Common myeloid progenitor, CD34-positive (primary cell): ENCODE measurements around the gene CSMD2.

Source experiments
- CTCF ChIA-PET: fragments of 350-600 bp; sonication (Branson Sonifier 250); formaldehyde crosslinking; loops from one replicate; lab custom pipeline; 2021; ENCODE audit warnings: antibody characterized with exemption; lab: Charles Lee
- POLR2A ChIA-PET: fragments of 350-600 bp; sonication (Branson Sonifier 250); formaldehyde crosslinking; loops from one replicate; lab custom pipeline; 2021; ENCODE audit warnings: antibody characterized with exemption; lab: Charles Lee
- DNase-seq, 3 donors: peaks; one replicate each; pipeline versions ENCODE4 v3.0.0 to v3.0.0-alpha.2; 2013
- H3K27ac ChIP-seq, 2 experiments: 1 replicate in 1 of 2; 2 replicates in 1 of 2; pipeline ENCODE4 v1.7.0; 2013; ENCODE audit warnings: inconsistent platforms in 2 of 2, low read length in 2 of 2, mild to moderate bottlenecking in 2 of 2, low read depth in 1 of 2, moderate library complexity in 1 of 2; ENCODE audit not compliant: severe bottlenecking in 2 of 2, insufficient read depth in 1 of 2, poor library complexity in 1 of 2
- H3K27me3 ChIP-seq, 5 experiments: replicated peaks in 2 of 5; 1 replicate in 3 of 5; 2 replicates in 2 of 5; pipeline versions ENCODE4 v1.6.1 to v1.7.0; 2013; ENCODE audit warnings: low read length in 4 of 5, mild to moderate bottlenecking in 2 of 5, moderate library complexity in 2 of 5, inconsistent platforms in 1 of 5; ENCODE audit not compliant: insufficient read depth in 5 of 5, control insufficient read depth in 4 of 5
- H3K36me3 ChIP-seq, 4 experiments: 1 replicate in 2 of 4; 2 replicates in 2 of 4; pipeline versions ENCODE4 v1.6.1 to v1.7.0; 2013; ENCODE audit warnings: low read length in 3 of 4, control low read depth in 1 of 4, mild to moderate bottlenecking in 1 of 4; ENCODE audit not compliant: control insufficient read depth in 4 of 4, insufficient read depth in 4 of 4
- H3K4me1 ChIP-seq, 4 experiments: 1 replicate in 3 of 4; 2 replicates in 1 of 4; pipeline versions ENCODE4 v1.6.1 to v1.7.1; 2013; ENCODE audit warnings: low read length in 3 of 4, mild to moderate bottlenecking in 3 of 4, control low read depth in 1 of 4, inconsistent platforms in 1 of 4, moderate library complexity in 1 of 4; ENCODE audit not compliant: control insufficient read depth in 4 of 4, insufficient read depth in 4 of 4; ENCODE audit errors: control extremely low read depth in 1 of 4
- H3K4me3 ChIP-seq, 7 experiments: 1 replicate in 4 of 7; 2 replicates in 3 of 7; pipeline versions ENCODE4 v1.5.1 to v1.7.0; 2013; ENCODE audit warnings: mild to moderate bottlenecking in 7 of 7, low read length in 6 of 7, moderate library complexity in 6 of 7, inconsistent platforms in 2 of 7, low read depth in 2 of 7, control low read depth in 1 of 7; ENCODE audit not compliant: insufficient read depth in 4 of 7, control insufficient read depth in 1 of 7; ENCODE audit errors: extremely low read depth in 1 of 7
- H3K9me3 ChIP-seq, 5 experiments: 1 replicate in 4 of 5; 2 replicates in 1 of 5; pipeline versions ENCODE4 v1.6.1 to v1.7.1; 2013; ENCODE audit warnings: low read length in 4 of 5, mild to moderate bottlenecking in 2 of 5, inconsistent platforms in 1 of 5, low read depth in 1 of 5, moderate library complexity in 1 of 5; ENCODE audit not compliant: control insufficient read depth in 4 of 5, insufficient read depth in 2 of 5; ENCODE audit errors: control extremely low read depth in 1 of 5
- WGBS: methylation state at CpG from one replicate; pipeline ENCODE4 v1.1.5; 2013; ENCODE audit not compliant: insufficient coverage; 5-methylcytosine and 5-hydroxymethylcytosine counted together

CSMD2 gene

DNA sequence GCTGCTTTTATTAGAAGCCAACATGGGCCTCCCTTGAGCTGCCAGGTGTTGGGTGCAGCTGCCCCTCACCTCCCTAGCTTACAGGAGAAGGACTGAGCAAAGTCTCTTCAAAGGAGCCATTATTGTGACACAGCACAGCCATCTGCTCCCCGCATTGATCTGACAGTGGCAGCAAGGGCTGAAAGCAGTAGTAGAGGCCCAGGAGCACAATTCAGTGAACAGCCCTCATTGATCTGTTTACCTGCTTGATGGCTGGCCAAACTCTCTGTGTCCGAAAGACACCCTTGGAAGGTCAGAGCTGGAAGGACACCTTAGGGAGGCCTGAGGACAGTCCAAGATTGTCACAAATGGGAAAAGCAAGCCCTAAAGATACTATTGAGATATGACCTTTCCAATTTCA, 286.6 kb downstream of the CSMD2 start:
- WGBS = 94% methylated on average over 2 of the region's 2 CpGs

DNA sequence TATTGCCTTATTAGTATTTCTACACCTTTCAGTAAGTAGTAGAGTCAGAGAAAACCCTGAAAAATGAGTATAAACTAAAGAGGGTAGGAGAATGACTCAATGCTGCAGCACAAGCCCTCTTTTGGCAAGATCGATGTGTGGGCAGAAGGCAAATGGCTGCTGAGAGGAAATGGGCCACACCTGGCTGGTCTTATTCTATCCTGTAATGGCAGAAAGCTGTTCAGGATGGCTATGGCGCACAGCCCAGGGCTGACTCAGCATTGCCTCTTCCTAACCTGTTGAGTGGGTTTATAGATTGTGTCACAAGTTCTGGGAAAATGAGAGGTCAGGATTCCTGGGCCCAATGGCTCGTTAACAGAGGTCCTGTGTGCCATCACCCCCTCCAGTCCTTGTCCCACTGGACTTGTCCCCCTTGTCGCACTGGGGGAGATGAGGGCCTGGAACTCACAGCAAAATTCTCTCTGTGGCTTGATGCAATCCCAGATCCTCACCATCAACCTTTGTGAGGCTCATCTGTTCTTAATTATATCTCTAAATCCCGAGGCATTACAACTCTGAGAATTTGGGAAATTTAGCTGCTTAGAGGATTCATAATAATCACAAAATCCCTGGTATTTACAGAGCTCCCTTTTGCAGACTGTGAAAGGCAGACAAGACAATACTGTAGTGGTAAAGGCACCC, 287.9 kb downstream of the CSMD2 start:
- POLR2A ChIA-PET = no interaction called here
- 88% methylated on average over 4 of the region's 5 CpGs for WGBS

More for the DNA sequence above, 286.6 kb downstream of the CSMD2 start:
- ChIA-PET POLR2A (no interaction called here), CTCF (no interaction called here)
- Histone ChIP-seq H3K9me3 (no peaks in the 10 kb centered on the region), H3K4me1 (no peaks in the 10 kb centered on the region), H3K4me3 (no peak overlapping the region), H3K27me3 (peaks cover 0 to 14% (median 4%) of the 10 kb centered on the region in 5 experiments), H3K36me3 (no peaks in the 10 kb centered on the region), H3K27ac (no peak overlapping the region)
- DNase-seq = no peak

DNA sequence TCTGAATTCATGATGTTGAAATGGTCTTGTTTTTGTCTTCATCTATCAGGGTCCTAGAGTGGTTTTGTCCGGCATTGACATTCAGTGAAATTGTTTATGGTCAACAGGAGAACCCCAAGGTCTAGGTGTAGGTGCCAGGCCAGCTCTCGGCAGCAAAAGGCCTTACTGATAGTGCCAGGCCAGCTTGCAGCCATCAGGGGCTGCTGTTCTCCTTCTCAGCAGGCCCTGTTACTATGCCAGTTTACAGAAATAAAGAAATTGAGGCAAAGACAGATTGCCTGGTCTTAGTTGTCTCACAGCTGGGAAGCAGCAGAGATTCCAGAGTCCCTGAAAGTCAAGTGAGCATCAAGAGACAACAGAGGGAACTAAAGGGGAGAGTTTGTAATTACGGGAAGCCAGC, 289.2 kb downstream of the CSMD2 start:
- H3K9me3 ChIP-seq = peaks cover 0 to 4% (median 0%) of the 10 kb centered on the region in 5 experiments
- CTCF ChIA-PET = no interaction called here
- no peak overlapping the region for H3K27ac ChIP-seq
- DNase-seq = no peak
- H3K4me1 ChIP-seq = no peaks in the 10 kb centered on the region
- H3K36me3 ChIP-seq = no peaks in the 10 kb centered on the region
- WGBS = 77% methylated on average over 3 of the region's 3 CpGs
- POLR2A ChIA-PET = interaction anchor here (0.6 kb wide), 1 partner anchor 27 kb away, joined by 3 read pairs; no protein-coding TSS in a partner anchor
- H3K27me3 ChIP-seq = peaks cover 0 to 3% (median 0%) of the 10 kb centered on the region in 5 experiments
- no peak overlapping the region for H3K4me3 ChIP-seq

More for the DNA sequence above, 287.9 kb downstream of the CSMD2 start:
- Histone ChIP-seq H3K27me3 (peaks cover 0 to 11% (median under 1%) of the 10 kb centered on the region in 5 experiments), H3K4me3 (no peak overlapping the region), H3K4me1 (no peaks in the 10 kb centered on the region), H3K27ac (no peak overlapping the region), H3K36me3 (no peaks in the 10 kb centered on the region), H3K9me3 (peaks cover 0 to 4% (median 0%) of the 10 kb centered on the region in 5 experiments)
- DNase-seq = no peak
- CTCF ChIA-PET = interaction anchor here (0.6 kb wide), 1 partner anchor 175 kb away, joined by 3 read pairs; no protein-coding TSS in a partner anchor

DNA sequence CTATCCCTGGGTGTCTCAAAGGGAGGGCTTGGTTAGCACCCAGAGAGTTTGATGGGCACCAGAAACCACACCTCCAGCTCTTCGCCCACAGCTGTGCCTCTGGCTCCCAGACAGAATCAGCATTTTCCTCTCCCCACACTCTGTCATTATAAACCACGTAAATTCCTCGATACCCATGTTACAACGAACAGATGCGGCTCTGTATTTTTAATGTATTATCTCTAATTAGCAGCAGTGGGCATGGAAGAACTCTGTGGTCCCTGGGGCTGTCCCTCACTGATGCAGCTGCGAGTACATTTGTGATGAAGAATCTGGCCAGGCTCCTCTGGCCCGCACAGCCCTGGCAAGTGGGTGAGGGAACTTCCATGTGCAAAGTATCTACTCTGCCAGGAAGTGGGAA, 290.4 kb downstream of the CSMD2 start:
- no peaks in the 10 kb centered on the region for H3K4me1 ChIP-seq
- no peak for DNase-seq
- WGBS = 95% methylated on average over 4 of the region's 7 CpGs
- no peaks in the 10 kb centered on the region for H3K36me3 ChIP-seq
- H3K9me3 ChIP-seq = peaks cover 0 to 4% (median 0%) of the 10 kb centered on the region in 5 experiments
- POLR2A ChIA-PET = no interaction called here
- peaks cover 0 to 2% (median 0%) of the 10 kb centered on the region in 5 experiments for H3K27me3 ChIP-seq
- CTCF ChIA-PET = no interaction called here
- H3K27ac ChIP-seq = no peak overlapping the region
- H3K4me3 ChIP-seq = no peak overlapping the region

DNA sequence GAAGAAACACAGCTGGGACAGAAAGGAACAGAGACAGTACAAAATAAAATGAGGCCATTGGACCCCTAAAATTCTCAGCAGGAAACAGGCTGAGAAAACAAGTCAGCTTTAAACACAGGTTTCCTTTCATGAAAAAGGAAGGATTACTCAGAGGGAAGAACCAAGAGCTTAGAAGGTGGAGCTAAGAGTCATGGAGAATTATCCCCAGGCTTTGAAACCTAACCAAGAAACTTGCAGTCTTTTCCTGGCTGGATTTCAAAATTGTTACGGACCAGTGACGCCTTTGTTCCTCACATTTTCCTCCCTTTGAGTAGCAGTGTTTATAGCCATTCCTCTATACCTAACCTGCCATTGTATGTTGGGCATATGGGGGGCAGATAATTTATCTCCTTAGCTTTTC, 292.3 kb downstream of the CSMD2 start:
- ChIA-PET CTCF (no interaction called here), POLR2A (no interaction called here)
- Histone ChIP-seq H3K36me3 (no peaks in the 10 kb centered on the region), H3K27ac (no peak overlapping the region), H3K9me3 (peaks cover 0 to 4% (median 0%) of the 10 kb centered on the region in 5 experiments), H3K27me3 (peaks cover 0 to 2% (median 0%) of the 10 kb centered on the region in 5 experiments), H3K4me1 (no peaks in the 10 kb centered on the region), H3K4me3 (no peak overlapping the region)
- no peak for DNase-seq
- no CpG with 5 or more reads among the region's 2 CpGs for WGBS

DNA sequence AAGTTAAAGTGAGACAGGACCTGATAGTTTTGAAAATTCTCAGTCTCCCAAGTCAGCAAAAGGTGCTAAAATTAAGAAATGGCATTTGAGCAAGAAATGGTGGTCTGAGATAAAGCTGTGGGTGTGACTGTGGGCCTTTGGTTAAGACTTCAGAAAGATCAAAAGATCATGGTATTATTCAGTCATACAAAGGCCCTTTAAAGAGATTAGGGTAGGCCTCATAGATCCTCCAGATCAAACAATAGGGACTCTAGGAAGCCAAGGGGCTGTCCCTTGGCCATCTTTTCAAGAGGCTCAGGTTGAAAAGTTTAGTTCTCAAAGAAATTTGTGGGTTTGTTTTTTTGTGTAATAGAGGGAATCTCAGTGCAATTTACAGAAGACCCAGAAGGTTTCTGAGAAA, 292.8 kb downstream of the CSMD2 start:
- peaks cover 0 to 2% (median 0%) of the 10 kb centered on the region in 5 experiments for H3K27me3 ChIP-seq
- no peak overlapping the region for H3K4me3 ChIP-seq
- no peak overlapping the region for H3K27ac ChIP-seq
- ChIA-PET CTCF (no interaction called here), POLR2A (no interaction called here)
- H3K9me3 ChIP-seq = peaks cover 0 to 4% (median 0%) of the 10 kb centered on the region in 5 experiments
- no peaks in the 10 kb centered on the region for H3K36me3 ChIP-seq
- DNase-seq = no peak
- no peaks in the 10 kb centered on the region for H3K4me1 ChIP-seq

DNA sequence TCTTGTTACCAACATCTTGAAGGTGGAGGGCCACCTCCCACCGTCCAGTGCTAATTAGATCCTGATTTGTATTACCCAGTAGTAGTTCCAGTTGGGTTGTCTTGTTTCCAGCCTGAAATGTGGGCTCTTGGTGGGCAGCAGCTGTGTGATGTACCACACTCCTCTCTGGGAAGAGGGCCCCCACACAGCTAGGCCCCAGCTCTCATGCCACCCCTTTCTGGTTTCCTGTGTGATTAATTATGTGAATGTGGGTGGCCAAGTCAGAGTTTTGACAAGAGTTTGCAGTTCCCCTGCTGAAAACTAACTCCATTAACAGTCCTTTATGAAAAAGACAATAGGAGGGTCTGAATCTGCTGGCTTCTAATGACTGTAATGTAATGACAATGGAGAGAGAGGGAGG, 297.3 kb downstream of the CSMD2 start:
- Histone ChIP-seq H3K27ac (no peak overlapping the region), H3K36me3 (no peaks in the 10 kb centered on the region), H3K4me3 (no peak overlapping the region), H3K4me1 (no peaks in the 10 kb centered on the region), H3K27me3 (peaks cover 0 to 9% (median 0%) of the 10 kb centered on the region in 5 experiments), H3K9me3 (peaks cover 0 to 2% (median 0%) of the 10 kb centered on the region in 5 experiments)
- CTCF ChIA-PET = no interaction called here
- POLR2A ChIA-PET = no interaction called here
- WGBS = 83% methylated on average over 1 of the region's 1 CpG
- DNase-seq = no peak
